ENCODE measurements around the gene RNF213. TPM values are rescaled to one million over a fixed set of nuclear protein-coding genes. Genes with fewer than 3 reads are reported as not detected.

Gene RNF213
- total and polyA plus RNA-seq, 9 donors = 21.5 to 89.1 (median 50.8) TPM

DNA sequence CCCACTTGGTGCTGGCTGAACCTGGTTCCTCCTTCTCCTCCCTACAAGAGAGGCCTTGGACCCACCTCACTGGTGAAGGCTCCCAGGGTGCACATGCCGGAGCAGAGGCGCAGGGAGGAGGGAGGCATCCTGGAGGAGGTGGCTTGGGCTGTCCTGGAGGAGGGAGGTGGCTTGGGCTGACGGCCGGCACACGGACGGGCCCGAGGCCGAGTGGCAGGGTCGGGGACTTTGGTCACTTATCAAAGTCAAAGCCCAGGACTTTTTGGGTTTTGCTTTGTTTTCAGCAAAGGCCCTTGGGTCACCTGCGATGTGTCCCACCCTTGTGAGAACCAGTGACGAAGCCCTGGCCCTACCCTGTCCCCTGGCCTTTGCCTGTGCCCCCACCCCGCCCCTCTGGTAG lies 182.8 kb downstream of the RNF213 start:
- Histone ChIP-seq H3K27ac (no peak overlapping the region), H3K36me3 (no peaks in the 10 kb centered on the region), H3K27me3 (no peaks in the 10 kb centered on the region), H3K4me1 (ENCODE audit: insufficient read depth) (no peaks in the 10 kb centered on the region), H3K4me3 (no peak overlapping the region), H3K9me3 (no peaks in the 10 kb centered on the region)
- intact Hi-C loops (cut with DNase I) = no loop called here
- DNase-seq = no peak
- WGBS, 3 donors = 48 to 63% (median 60%) methylated on average over 11 to 12 of the region's 12 CpGs
- no peak for TF ChIP-seq CTCF (IDR thresholded peaks at IDR 0.05)
- TF ChIP-seq POLR2A (IDR thresholded peaks at IDR 0.05) = no peak
- TF ChIP-seq EP300 (IDR thresholded peaks at IDR 0.05) = no peak

DNA sequence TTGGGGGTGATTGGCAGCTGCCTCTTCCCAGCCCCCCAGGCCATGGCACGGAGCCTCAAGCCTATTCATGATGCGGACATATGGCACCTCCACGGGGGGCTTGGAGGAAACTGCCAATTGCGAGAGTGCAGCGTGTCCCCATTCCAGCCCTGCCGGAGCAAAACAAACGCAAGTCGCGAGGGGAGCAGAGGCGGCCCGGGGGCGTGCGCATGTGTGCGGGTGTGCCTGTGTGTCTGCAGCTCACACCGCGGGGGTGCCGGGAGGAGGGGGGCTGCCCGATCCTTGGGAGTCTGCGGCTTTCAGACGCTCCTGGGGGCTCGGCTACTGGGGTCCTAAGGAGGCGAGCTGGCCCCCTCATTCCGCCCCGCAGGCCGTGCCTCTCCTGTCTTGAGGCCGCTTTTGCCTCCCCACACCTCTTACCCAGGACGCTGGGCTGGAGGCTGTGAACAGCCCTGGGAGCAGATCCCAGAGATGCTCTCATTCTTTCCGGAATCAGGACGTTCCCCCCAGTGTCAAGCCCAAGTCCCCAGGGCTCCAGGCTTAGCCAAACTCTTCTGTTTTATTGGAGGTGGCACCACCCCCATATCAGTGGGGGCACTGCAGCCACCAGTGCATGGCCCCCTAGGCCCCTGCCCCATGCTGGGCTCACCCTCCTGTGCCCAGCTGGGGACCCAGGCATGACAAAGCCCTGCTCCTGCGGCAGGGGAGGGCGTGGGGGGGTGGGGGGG lies 183.4 kb downstream of the RNF213 start:
- intact Hi-C loops (cut with DNase I) = no loop called here
- Histone ChIP-seq H3K4me3 (no peak overlapping the region), H3K4me1 (ENCODE audit: insufficient read depth) (no peaks in the 10 kb centered on the region), H3K27me3 (no peaks in the 10 kb centered on the region), H3K36me3 (no peaks in the 10 kb centered on the region), H3K9me3 (no peaks in the 10 kb centered on the region), H3K27ac (no peak overlapping the region)
- TF ChIP-seq CTCF (IDR thresholded peaks at IDR 0.05) (no peak), EP300 (IDR thresholded peaks at IDR 0.05) (no peak), POLR2A (IDR thresholded peaks at IDR 0.05) (no peak)
- WGBS, 3 donors = 37 to 61% (median 53%) methylated on average over 21 to 31 of the region's 31 CpGs
- no peak for DNase-seq

DNA sequence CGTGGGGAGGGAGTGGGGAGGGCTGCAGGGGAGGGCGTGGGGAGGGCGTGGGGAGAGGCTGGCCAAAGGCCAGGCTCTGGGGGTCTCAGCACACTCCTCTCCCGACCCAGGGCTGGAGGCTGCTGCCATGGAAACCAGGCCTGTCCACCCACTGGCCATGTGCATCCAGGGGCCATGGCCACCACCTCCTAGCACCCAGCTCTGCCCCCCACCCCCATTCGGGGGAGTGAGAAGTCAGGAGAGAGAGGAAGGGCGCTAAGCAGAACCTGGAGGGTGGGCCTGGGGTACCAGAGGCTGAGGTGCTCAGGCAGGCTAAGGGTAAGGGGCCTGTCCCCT lies 184.0 kb downstream of the RNF213 start:
- TF ChIP-seq POLR2A (IDR thresholded peaks at IDR 0.05) = no peak
- DNase-seq = no peak
- intact Hi-C loops (cut with DNase I) = no loop called here
- 56 to 64% (median 57%) methylated on average over 4 to 6 of the region's 6 CpGs for WGBS, 3 donors
- H3K4me1 ChIP-seq (ENCODE audit: insufficient read depth) = no peaks in the 10 kb centered on the region
- no peak overlapping the region for H3K4me3 ChIP-seq
- no peaks in the 10 kb centered on the region for H3K27me3 ChIP-seq
- no peaks in the 10 kb centered on the region for H3K9me3 ChIP-seq
- no peaks in the 10 kb centered on the region for H3K36me3 ChIP-seq
- no peak overlapping the region for H3K27ac ChIP-seq

GRCh38 chr17:80445007-80445725 lies 184.5 kb downstream of the RNF213 start:
- Histone ChIP-seq H3K27me3 (no peaks in the 10 kb centered on the region), H3K9me3 (no peaks in the 10 kb centered on the region), H3K4me1 (ENCODE audit: insufficient read depth) (no peaks in the 10 kb centered on the region), H3K27ac (no peak overlapping the region), H3K4me3 (no peak overlapping the region), H3K36me3 (no peaks in the 10 kb centered on the region)
- no peak for DNase-seq
- 56 to 68% (median 61%) methylated on average over 25 to 26 of the region's 26 CpGs for WGBS, 3 donors
- intact Hi-C loops (cut with DNase I) = no loop called here
- TF ChIP-seq EP300 (IDR thresholded peaks at IDR 0.05) = no peak
- TF ChIP-seq CTCF (IDR thresholded peaks at IDR 0.05) = no peak
- no peak for TF ChIP-seq POLR2A (IDR thresholded peaks at IDR 0.05)

- Histone ChIP-seq H3K27ac (no peak overlapping the region), H3K27me3 (no peaks in the 10 kb centered on the region), H3K9me3 (no peaks in the 10 kb centered on the region), H3K4me1 (ENCODE audit: insufficient read depth) (no peaks in the 10 kb centered on the region), H3K36me3 (no peaks in the 10 kb centered on the region), H3K4me3 (no peak overlapping the region)
- TF ChIP-seq EP300 (IDR thresholded peaks at IDR 0.05) (no peak), POLR2A (IDR thresholded peaks at IDR 0.05) (no peak), CTCF (IDR thresholded peaks at IDR 0.05) (no peak)
- WGBS, 3 donors = 73 to 75% (median 73%) methylated on average over 10 of the region's 10 CpGs
- intact Hi-C loops (cut with DNase I) = no loop called here
- no peak for DNase-seq
Observed at GRCh38 chr17:80445726-80446110, 185.1 kb downstream of the RNF213 start.
